ENCODE measurements around the gene CCDC174. TPM values are rescaled to one million over a fixed set of nuclear protein-coding genes. Genes with fewer than 3 reads are reported as not detected.

CCDC174 gene
- total RNA-seq, 2 donors from 2014 or later, result 21.7 to 27.0 TPM

- ATAC-seq, result no peak
- Mint-ChIP-seq H3K27ac (no peak overlapping the region), H3K27me3 (no peaks in the 10 kb centered on the region), H3K4me1 (ENCODE audit: low read depth in 2 of 2) (peaks cover 0 to 3% of the 10 kb centered on the region in 2 donors), H3K36me3 (no peaks in the 10 kb centered on the region), H3K4me3 (no peak overlapping the region), H3K9me3 (no peaks in the 10 kb centered on the region)
- DNase-seq (ENCODE audit: low spot score), result no peak
Observed at GRCh38 chr3:14680115-14680514, 28.6 kb downstream of the CCDC174 start.

DNA sequence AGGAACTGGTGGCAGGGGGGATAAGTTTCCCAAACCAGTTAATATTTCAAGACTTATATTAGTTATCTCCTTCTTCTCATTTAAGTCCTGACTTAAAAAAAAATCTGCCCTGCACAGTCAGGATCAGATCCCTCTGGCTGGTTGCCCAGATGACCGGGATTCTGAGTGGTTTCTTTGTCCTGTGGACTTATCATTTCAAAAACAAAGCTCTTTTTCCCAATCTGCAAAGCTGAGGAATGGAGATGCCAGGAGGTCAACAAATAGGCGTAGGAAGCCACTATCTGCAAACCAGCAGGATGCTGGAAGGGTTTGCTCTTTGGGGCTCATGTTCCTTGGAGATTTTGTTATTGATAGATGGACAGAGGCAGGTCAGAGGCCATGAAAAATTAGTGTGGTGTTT is 29.2 kb downstream of the CCDC174 start:
- DNase-seq (ENCODE audit: low spot score) (no peak), ATAC-seq (no peak)
- Mint-ChIP-seq H3K27ac (no peak overlapping the region), H3K27me3 (no peaks in the 10 kb centered on the region), H3K4me1 (ENCODE audit: low read depth in 2 of 2) (peaks cover 0 to 3% of the 10 kb centered on the region in 2 donors), H3K9me3 (no peaks in the 10 kb centered on the region), H3K4me3 (no peak overlapping the region), H3K36me3 (no peaks in the 10 kb centered on the region)

DNA sequence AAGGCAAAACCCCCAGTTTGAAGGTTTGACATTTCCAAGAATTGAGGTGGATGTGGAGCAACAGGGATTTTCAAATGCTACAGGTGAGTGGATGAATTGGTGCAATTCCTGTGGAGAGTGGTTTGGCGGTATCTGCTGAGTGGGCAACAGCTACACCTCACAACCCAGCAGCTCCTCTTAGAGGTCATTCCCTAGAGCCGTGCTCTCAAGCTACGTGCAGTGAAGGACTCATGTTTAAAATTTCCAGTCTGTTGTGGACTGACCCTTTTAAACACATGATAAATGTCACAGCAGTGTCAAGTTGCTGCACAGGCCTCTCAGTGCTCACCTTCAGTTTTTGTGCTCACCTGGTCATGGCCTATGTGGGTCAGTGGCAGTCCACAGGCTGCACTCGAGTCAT is 32.9 kb downstream of the CCDC174 start:
- H3K4me1 Mint-ChIP-seq (ENCODE audit: low read depth in 2 of 2), result peaks cover 10 to 16% of the 10 kb centered on the region in 2 donors
- peaks cover 0 to 18% of the 10 kb centered on the region in 2 donors for H3K27me3 Mint-ChIP-seq
- H3K36me3 Mint-ChIP-seq, result no peaks in the 10 kb centered on the region
- H3K27ac Mint-ChIP-seq, result no peak overlapping the region
- no peaks in the 10 kb centered on the region for H3K9me3 Mint-ChIP-seq
- no peak for ATAC-seq
- DNase-seq (ENCODE audit: low spot score), result no peak
- H3K4me3 Mint-ChIP-seq, result no peak overlapping the region

- DNase-seq (ENCODE audit: low spot score) (no peak), ATAC-seq (no peak)
- Mint-ChIP-seq H3K27me3 (peaks cover 0 to 25% of the 10 kb centered on the region in 2 donors), H3K4me1 (ENCODE audit: low read depth in 2 of 2) (peaks cover 18 to 23% of the 10 kb centered on the region in 2 donors), H3K4me3 (no peak overlapping the region), H3K36me3 (no peaks in the 10 kb centered on the region), H3K27ac (no peak overlapping the region), H3K9me3 (no peaks in the 10 kb centered on the region)
Observed at GRCh38 chr3:14685179-14685578, 33.6 kb downstream of the CCDC174 start.

- Mint-ChIP-seq H3K36me3 (no peaks in the 10 kb centered on the region), H3K27ac (no peak overlapping the region), H3K4me1 (ENCODE audit: low read depth in 2 of 2) (peaks cover 19 to 30% of the 10 kb centered on the region in 2 donors), H3K27me3 (peaks cover 3 to 39% of the 10 kb centered on the region in 2 donors), H3K9me3 (no peaks in the 10 kb centered on the region), H3K4me3 (no peak overlapping the region)
- DNase-seq (ENCODE audit: low spot score) (no peak), ATAC-seq (no peak)
Observed at GRCh38 chr3:14687360-14687759, 35.8 kb downstream of the CCDC174 start.

DNA sequence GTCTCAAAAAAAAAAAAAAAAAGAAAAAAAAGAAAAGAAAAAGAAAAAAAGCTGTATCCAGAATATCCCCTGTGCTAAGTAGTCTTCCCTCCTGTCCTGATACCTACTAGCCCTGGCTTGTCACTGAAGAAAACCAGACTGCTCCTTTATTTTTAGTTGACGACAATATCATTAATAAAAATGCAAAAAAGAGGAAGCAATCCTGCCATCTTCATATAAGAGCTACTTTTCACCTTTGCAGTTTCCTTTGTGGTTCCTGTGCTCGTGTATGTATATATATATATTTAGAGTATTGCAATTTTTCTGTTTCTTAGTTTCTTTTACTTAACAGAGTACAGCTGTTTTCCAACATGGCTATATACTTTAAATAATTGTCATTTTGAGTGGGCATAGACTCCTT is 37.0 kb downstream of the CCDC174 start:
- no peak for DNase-seq (ENCODE audit: low spot score)
- peaks cover 3 to 48% of the 10 kb centered on the region in 2 donors for H3K27me3 Mint-ChIP-seq
- no peak for ATAC-seq

DNA sequence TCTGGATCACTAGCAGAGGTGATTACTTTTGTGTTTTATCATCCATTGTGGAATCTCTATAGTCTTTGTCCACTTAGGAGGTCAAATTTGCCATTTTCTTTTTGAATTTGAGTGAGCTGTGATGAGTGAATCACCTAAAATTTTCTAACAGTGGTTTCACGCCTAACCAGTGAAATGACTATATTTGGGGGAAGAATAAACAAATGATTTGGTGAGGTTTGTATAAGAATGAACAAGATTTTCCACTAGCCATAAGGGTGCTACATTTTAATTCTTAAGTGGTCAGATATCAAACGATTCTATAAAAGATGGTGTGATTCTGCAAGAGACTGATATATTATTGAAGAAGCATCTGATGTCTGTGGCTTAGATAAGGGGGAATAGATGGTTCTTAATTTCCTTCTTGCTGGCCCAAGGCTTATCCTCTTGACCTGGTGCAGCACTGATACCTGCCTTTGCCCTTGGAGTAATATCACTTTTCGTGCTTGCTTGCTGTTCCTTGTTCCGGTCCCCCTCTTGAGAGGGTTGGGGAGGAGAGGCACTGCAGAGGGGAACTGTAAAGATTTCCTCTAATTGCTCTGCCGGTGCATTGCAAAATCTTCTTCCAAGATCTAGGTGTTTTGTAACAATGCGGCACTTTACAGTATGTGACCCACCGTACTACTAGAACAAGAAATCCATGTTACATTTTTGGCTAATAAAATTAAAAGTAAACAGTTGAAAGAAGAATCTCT is 37.9 kb downstream of the CCDC174 start:
- DNase-seq (ENCODE audit: low spot score), result no peak
- Mint-ChIP-seq H3K9me3 (no peaks in the 10 kb centered on the region), H3K36me3 (no peaks in the 10 kb centered on the region), H3K27me3 (peaks cover 3 to 57% of the 10 kb centered on the region in 2 donors), H3K4me1 (ENCODE audit: low read depth in 2 of 2) (peaks cover 19 to 30% of the 10 kb centered on the region in 2 donors), H3K4me3 (peak overlapping the region; percentile 13), H3K27ac (peak overlapping the region in 1 of 2 donors; percentile 54)
- ATAC-seq, result peak; percentile 51 to 72

More for the DNA sequence above, 37.0 kb downstream of the CCDC174 start:
- no peaks in the 10 kb centered on the region for H3K9me3 Mint-ChIP-seq
- H3K4me1 Mint-ChIP-seq (ENCODE audit: low read depth in 2 of 2), result peaks cover 19 to 30% of the 10 kb centered on the region in 2 donors
- H3K4me3 Mint-ChIP-seq, result peak overlapping the region; percentile 13
- peak overlapping the region in 1 of 2 donors; percentile 54 for H3K27ac Mint-ChIP-seq
- no peaks in the 10 kb centered on the region for H3K36me3 Mint-ChIP-seq

- Mint-ChIP-seq H3K9me3 (no peaks in the 10 kb centered on the region), H3K4me1 (ENCODE audit: low read depth in 2 of 2) (peaks cover 19 to 30% of the 10 kb centered on the region in 2 donors), H3K27me3 (peaks cover 3 to 72% of the 10 kb centered on the region in 2 donors), H3K27ac (no peak overlapping the region), H3K36me3 (no peaks in the 10 kb centered on the region), H3K4me3 (no peak overlapping the region)
- no peak for DNase-seq (ENCODE audit: low spot score)
- no peak for ATAC-seq
Observed at GRCh38 chr3:14691239-14691638, 39.7 kb downstream of the CCDC174 start.

GRCh38 chr3:14691719-14692118 is 40.2 kb downstream of the CCDC174 start:
- H3K36me3 Mint-ChIP-seq, result no peaks in the 10 kb centered on the region
- peaks cover 3 to 71% of the 10 kb centered on the region in 2 donors for H3K27me3 Mint-ChIP-seq
- ATAC-seq, result no peak
- H3K4me3 Mint-ChIP-seq, result no peak overlapping the region
- no peaks in the 10 kb centered on the region for H3K9me3 Mint-ChIP-seq
- DNase-seq (ENCODE audit: low spot score), result no peak
- H3K4me1 Mint-ChIP-seq (ENCODE audit: low read depth in 2 of 2), result peaks cover 19 to 30% of the 10 kb centered on the region in 2 donors
- peak overlapping the region in 1 of 2 donors; percentile 55 for H3K27ac Mint-ChIP-seq

GRCh38 chr3:14698601-14699244 is 47.2 kb downstream of the CCDC174 start:
- no peak for ATAC-seq
- no peaks in the 10 kb centered on the region for H3K36me3 Mint-ChIP-seq

DNA sequence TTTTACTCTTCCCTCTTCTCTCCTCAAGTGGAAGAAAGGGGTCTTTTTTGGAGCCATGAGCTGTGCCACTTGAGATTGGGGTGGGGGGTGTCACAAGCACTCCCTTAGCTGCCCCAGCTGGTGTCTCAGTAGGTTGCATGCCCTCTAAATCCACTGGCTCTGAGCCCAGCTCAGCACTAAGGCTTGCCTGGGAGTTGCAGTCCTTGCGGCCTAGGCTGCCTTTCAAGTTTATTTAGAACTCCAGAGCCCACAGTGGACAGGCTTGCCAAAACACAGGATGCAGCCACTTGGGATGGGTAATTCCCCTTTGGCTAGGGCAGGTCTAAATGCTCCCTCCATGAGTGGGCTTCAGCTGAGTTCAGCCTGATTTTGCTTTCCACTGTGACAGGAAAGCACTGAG is 48.1 kb downstream of the CCDC174 start:
- Mint-ChIP-seq H3K27me3 (peaks cover 0 to 34% of the 10 kb centered on the region in 2 donors), H3K9me3 (no peaks in the 10 kb centered on the region), H3K4me1 (ENCODE audit: low read depth in 2 of 2) (no peaks in the 10 kb centered on the region), H3K4me3 (no peak overlapping the region), H3K27ac (no peak overlapping the region), H3K36me3 (no peaks in the 10 kb centered on the region)
- DNase-seq (ENCODE audit: low spot score) (no peak), ATAC-seq (no peak)

More at GRCh38 chr3:14698601-14699244, 47.2 kb downstream of the CCDC174 start:
- peaks cover 0 to 43% of the 10 kb centered on the region in 2 donors for H3K27me3 Mint-ChIP-seq
- no peak overlapping the region for H3K27ac Mint-ChIP-seq
- DNase-seq (ENCODE audit: low spot score), result no peak
- H3K4me1 Mint-ChIP-seq (ENCODE audit: low read depth in 2 of 2), result no peaks in the 10 kb centered on the region
- no peak overlapping the region for H3K4me3 Mint-ChIP-seq
- no peaks in the 10 kb centered on the region for H3K9me3 Mint-ChIP-seq

DNA sequence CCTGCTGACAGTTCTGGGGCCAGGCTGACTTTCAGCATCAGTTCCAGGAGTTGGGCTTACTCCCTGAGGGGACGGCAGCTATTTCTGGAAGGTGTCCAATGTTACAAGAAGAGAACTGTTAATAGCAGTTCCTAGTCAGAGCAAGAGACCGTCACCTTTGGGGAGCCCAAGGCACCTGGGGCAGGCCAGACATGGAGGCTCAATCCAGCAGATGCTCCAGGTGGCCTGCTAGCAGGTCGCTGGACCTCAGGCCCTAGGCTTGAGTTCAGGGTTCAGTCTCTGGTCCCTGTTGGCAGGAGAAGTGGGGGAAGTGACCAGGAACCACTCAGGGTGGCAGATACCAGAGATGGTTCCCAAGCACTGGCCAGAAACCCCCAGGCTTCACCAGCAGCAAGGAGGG is 49.3 kb downstream of the CCDC174 start:
- DNase-seq (ENCODE audit: low spot score), result no peak

GRCh38 chr3:14701676-14702075 is 50.1 kb downstream of the CCDC174 start:
- DNase-seq (ENCODE audit: low spot score), result no peak
- no peaks in the 10 kb centered on the region for H3K9me3 Mint-ChIP-seq
- H3K4me3 Mint-ChIP-seq, result no peak overlapping the region
- no peaks in the 10 kb centered on the region for H3K4me1 Mint-ChIP-seq (ENCODE audit: low read depth in 2 of 2)
- peaks cover 0 to 17% of the 10 kb centered on the region in 2 donors for H3K27me3 Mint-ChIP-seq
- no peak for ATAC-seq
- H3K36me3 Mint-ChIP-seq, result no peaks in the 10 kb centered on the region
- H3K27ac Mint-ChIP-seq, result no peak overlapping the region

More for the DNA sequence above, 49.3 kb downstream of the CCDC174 start:
- no peak overlapping the region for H3K27ac Mint-ChIP-seq
- no peaks in the 10 kb centered on the region for H3K36me3 Mint-ChIP-seq
- H3K4me3 Mint-ChIP-seq, result no peak overlapping the region
- peaks cover 0 to 21% of the 10 kb centered on the region in 2 donors for H3K27me3 Mint-ChIP-seq
- ATAC-seq, result no peak
- H3K4me1 Mint-ChIP-seq (ENCODE audit: low read depth in 2 of 2), result no peaks in the 10 kb centered on the region
- no peaks in the 10 kb centered on the region for H3K9me3 Mint-ChIP-seq

- H3K9me3 Mint-ChIP-seq, result no peaks in the 10 kb centered on the region
- H3K27me3 Mint-ChIP-seq, result peaks cover 0 to 1% of the 10 kb centered on the region in 2 donors
- no peak overlapping the region for H3K27ac Mint-ChIP-seq
- H3K36me3 Mint-ChIP-seq, result no peaks in the 10 kb centered on the region
- H3K4me1 Mint-ChIP-seq (ENCODE audit: low read depth in 2 of 2), result no peaks in the 10 kb centered on the region
- no peak overlapping the region for H3K4me3 Mint-ChIP-seq
- DNase-seq (ENCODE audit: low spot score) (no peak), ATAC-seq (peak in 1 of 2 donors; percentile 10)
Observed at GRCh38 chr3:14703128-14703750, 51.7 kb downstream of the CCDC174 start.
